AG04450 (cell line): ENCODE measurements around the gene GRM4. TPM values are rescaled to one million over a fixed set of nuclear protein-coding genes. Genes with fewer than 3 reads are reported as not detected.
A peak's percentile ranks its signal among the peaks of the same experiment; 100 is the strongest.
"Not testable (repeated sequence)": the region's sequence is repeated elsewhere in the genome, so short reads cannot be mapped to it uniquely, and the experiment has no call there.

Experiments
- CTCF ChIA-PET: fragments of 300-600, 350-600 bp; formaldehyde crosslinking; extraction: SDS; loops from one replicate; lab custom pipeline; 2022; ENCODE audit warnings: antibody characterized with exemption, inconsistent platforms; lab: Charles Lee
- POLR2A ChIA-PET: fragments of 350-600 bp; formaldehyde crosslinking; extraction: SDS; loops from one replicate; lab custom pipeline; 2021; ENCODE audit warnings: antibody characterized with exemption, inconsistent platforms; lab: Yijun Ruan, JAX
- DNase-seq: peaks from one replicate; pipeline ENCODE4 v3.0.0-alpha.2; 2011; ENCODE audit warnings: low read depth, low spot score
- H3K27ac ChIP-seq: one replicate; pipeline ENCODE4 v1.5.1; 2012; ENCODE audit warnings: low read depth, low read length, control low read depth
- H3K27me3 ChIP-seq: one replicate; pipeline ENCODE4 v1.6.0; 2012; ENCODE audit warnings: low read length; ENCODE audit not compliant: control insufficient read depth, insufficient read depth
- H3K4me3 ChIP-seq: 2 replicates; pipeline ENCODE4 v1.5.1; 2011; ENCODE audit warnings: mild to moderate bottlenecking, low read depth, low read length, control low read depth
- H3K9me3 ChIP-seq: 2 replicates; pipeline ENCODE4 v1.5.1; 2012; ENCODE audit warnings: low read length; ENCODE audit not compliant: control insufficient read depth, insufficient read depth
- CTCF ChIP-seq: IDR thresholded peaks from 2 replicates; pipeline ENCODE4 v1.5.1; 2011; ENCODE audit warnings: low read depth, low read length, control low read depth, inconsistent platforms
- polyA minus RNA-seq: library from RNA; depleted of rRNA, polyadenylated mRNA; stranded (reverse); fragments of >200 nt; gene quantifications from 2 replicates; pipeline ENCODE4 v1.2.3, GENCODE V29; 2011; rRNA and poly(A)+ RNA removed
- polyA plus RNA-seq: library from polyadenylated mRNA; depleted of rRNA; stranded (reverse); fragments of >200 nt; gene quantifications from 2 replicates; pipeline ENCODE4 v1.2.3, GENCODE V29; 2011; rRNA removed

Gene GRM4
- polyA plus RNA-seq (not detected in 2 replicates), polyA minus RNA-seq (not detected in 2 replicates)

- Histone ChIP-seq H3K9me3 (no peaks in the 10 kb centered on the region; the same call in 1 of the 2 replicates), H3K4me3 (peak within 1 kb of the TSS; percentile 43; the same call in 1 of the 2 replicates), H3K27me3 (peaks cover 76% of the 10 kb centered on the region), H3K27ac (no peak within 1 kb of the TSS)
- no peak for TF ChIP-seq CTCF
- POLR2A ChIA-PET = interaction anchor here (1.4 kb wide), 1 partner anchor 375 kb away, joined by 4 read pairs; no protein-coding TSS in a partner anchor
- CTCF ChIA-PET = interaction anchor here (1.3 to 2.0 kb wide), 3 partner anchors 375 to 435 kb away, joined by 5 to 7 read pairs (median 5); partner anchors contain the start of gene UQCC2
- no peak for DNase-seq
Measured at GRCh38 chr6:34146021-34146782, at the start of gene GRM4. GRM4 (minus strand) TSS chr6:34146087; CDS start chr6:34133496, 12,591 bp downstream.

- Histone ChIP-seq H3K4me3 (no peak overlapping the region), H3K27ac (no peak overlapping the region), H3K27me3 (no peaks in the 10 kb centered on the region), H3K9me3 (no peaks in the 10 kb centered on the region)
- CTCF ChIA-PET = interaction anchor here (1.3 to 2.4 kb wide), 2 partner anchors 220 to 399 kb away, joined by 3 to 20 read pairs; no protein-coding TSS in a partner anchor
- POLR2A ChIA-PET = no interaction called here
- no peak for DNase-seq
- peak; percentile 25; the same call in 1 of the 2 replicates for TF ChIP-seq CTCF
Measured at GRCh38 chr6:34194772-34195171, 48.9 kb upstream of the GRM4 start.

- Histone ChIP-seq H3K9me3 (no peaks in the 10 kb centered on the region), H3K27me3 (no peaks in the 10 kb centered on the region), H3K27ac (no peak overlapping the region), H3K4me3 (no peak overlapping the region)
- TF ChIP-seq CTCF = no peak
- DNase-seq = no peak
- CTCF ChIA-PET = no interaction called here
- POLR2A ChIA-PET = no interaction called here
Measured at GRCh38 chr6:34190504-34191122, 44.7 kb upstream of the GRM4 start.

- no peaks in the 10 kb centered on the region for H3K9me3 ChIP-seq
- no peak for TF ChIP-seq CTCF
- no peak overlapping the region for H3K4me3 ChIP-seq
- POLR2A ChIA-PET = no interaction called here
- H3K27me3 ChIP-seq = no peaks in the 10 kb centered on the region
- CTCF ChIA-PET = interaction anchor here (1.2 kb wide), 1 partner anchor 26 kb away, joined by 3 read pairs; no protein-coding TSS in a partner anchor
- DNase-seq = no peak
- H3K27ac ChIP-seq = no peak overlapping the region
Measured at GRCh38 chr6:34189806-34190503, 44.1 kb upstream of the GRM4 start.

GRCh38 chr6:34184726-34185125 lies 38.8 kb upstream of the GRM4 start:
- H3K27me3 ChIP-seq, H3K4me3 ChIP-seq, POLR2A ChIA-PET, DNase-seq, H3K9me3 ChIP-seq, H3K27ac ChIP-seq: not testable (repeated sequence)
- CTCF ChIA-PET = interaction anchor here (0.7 to 2.0 kb wide), 2 partner anchors 11 to 142 kb away, joined by 5 to 6 read pairs; no protein-coding TSS in a partner anchor
